Adrenal gland (tissue), 5 donors: ENCODE results near the gene RTN4IP1.

Experiments
- CTCF ChIP-seq, 6 experiments: fragments of 450-650 bp in 4 of 6; fragments of 200-600 bp in 2 of 6; sonication (generic) in 1 of 6; IDR thresholded peaks; 1 replicate in 5 of 6; 2 replicates in 1 of 6; pipeline versions ENCODE4 v1.5.1 to v1.8.0; 2016 to 2021; ENCODE audit warnings: antibody characterized with exemption in 6 of 6, mild to moderate bottlenecking in 2 of 6, moderate library complexity in 1 of 6
- POLR2A ChIP-seq, 2 donors: fragments of 450-650 bp; IDR thresholded peaks; one replicate each; pipeline ENCODE4 v1.6.1; 2017; ENCODE audit warnings: antibody characterized with exemption in 2 of 2, mild to moderate bottlenecking in 2 of 2, moderate library complexity in 1 of 2
- donor health status: DM: no; HTN: no; CAD: no.

DNA sequence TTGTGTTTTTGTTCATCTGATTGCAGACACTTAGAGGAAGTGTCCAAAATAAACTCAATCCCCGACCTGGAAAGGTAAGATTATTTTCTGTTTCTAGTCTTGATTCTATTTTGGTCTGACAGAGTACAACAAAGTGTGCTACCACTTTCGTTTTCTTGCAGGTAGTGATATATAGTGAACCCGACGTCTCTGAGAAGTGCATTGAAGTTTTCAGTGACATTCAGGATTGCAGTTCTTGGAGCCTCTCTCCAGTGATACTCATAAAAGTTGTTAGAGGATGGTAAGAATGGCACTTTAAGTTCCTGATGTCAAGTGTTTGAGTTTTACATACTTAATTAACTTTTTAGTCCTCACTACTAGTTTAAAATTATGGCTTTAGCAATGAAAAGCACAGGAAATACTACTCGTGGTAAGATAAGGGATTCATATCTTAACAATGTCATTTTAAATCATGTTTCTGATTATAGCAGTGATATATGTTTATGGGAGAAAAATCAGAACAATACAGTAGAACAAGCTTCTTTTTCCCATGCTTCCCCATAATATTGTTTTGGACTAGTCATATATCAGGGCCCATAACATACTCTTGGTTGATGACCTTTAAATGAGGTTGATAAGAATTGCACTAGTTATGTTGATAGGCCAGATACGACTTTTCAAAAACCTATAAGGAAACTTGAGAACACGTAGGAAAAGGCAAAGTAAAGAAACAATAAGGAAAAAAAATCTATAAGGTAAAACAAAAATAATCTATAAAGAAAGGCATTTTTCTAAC is 104.0 kb downstream of the RTN4IP1 start:
- TF ChIP-seq CTCF (IDR thresholded peaks at IDR 0.05) (no peak), POLR2A (IDR thresholded peaks at IDR 0.05) (no peak)
